SK-N-SH treated with all-trans-retinoic acid at 6 μM for 48 hours (cell line): ENCODE measurements around the gene AKIP1.

ENCODE experiments used
- ATAC-seq: fragments of 200-7000 bp; cut with Tn5 transposase; 3 replicates; pipeline ENCODE4 v1.9.1; 2020; ENCODE audit warnings: mild to moderate bottlenecking, moderate library complexity
- ARNTL ChIP-seq: fragments of 450-650 bp; formaldehyde crosslinking; IDR thresholded peaks from 2 replicates; pipeline ENCODE4 v1.5.0; 2020; ENCODE audit warnings: low read depth, mild to moderate bottlenecking, moderate library complexity, borderline replicate concordance
- BACH2 ChIP-seq: fragments of 250-450 bp; sonication (Bioruptor Pico); IDR thresholded peaks from 2 replicates; pipeline ENCODE4 v1.9.0; 2021; ENCODE audit warnings: mild to moderate bottlenecking, borderline replicate concordance
- CSDC2 ChIP-seq: fragments of 250-450 bp; sonication (Bioruptor Pico); IDR thresholded peaks from 2 replicates; pipeline ENCODE4 v1.5.0; 2020; ENCODE audit warnings: mild to moderate bottlenecking, moderate library complexity
- ESRRG ChIP-seq: fragments of 250-450 bp; sonication (Bioruptor Pico); IDR thresholded peaks from 2 replicates; pipeline ENCODE4 v1.6.1; 2021; ENCODE audit warnings: mild to moderate bottlenecking
- GLIS3 ChIP-seq: fragments of 250-450 bp; sonication (Bioruptor Pico); IDR thresholded peaks from 2 replicates; pipeline ENCODE4 v1.5.0; 2020; ENCODE audit warnings: mild to moderate bottlenecking, moderate library complexity
- ISL1 ChIP-seq: fragments of 250-450 bp; sonication (Bioruptor Pico); IDR thresholded peaks from 2 replicates; pipeline ENCODE4 v2.1.2; 2022; ENCODE audit warnings: mild to moderate bottlenecking, moderate library complexity
- OSR1 ChIP-seq: fragments of 250-450 bp; sonication (Bioruptor Pico); IDR thresholded peaks from 2 replicates; pipeline ENCODE4 v1.8.0; 2022; ENCODE audit warnings: moderate library complexity, mild to moderate bottlenecking, inconsistent platforms
- RARB ChIP-seq: fragments of 250-450 bp; sonication (Bioruptor Pico); IDR thresholded peaks from 2 replicates; pipeline ENCODE4 v1.8.0; 2021; ENCODE audit warnings: mild to moderate bottlenecking, moderate library complexity
- SNAI2 ChIP-seq: fragments of 250-450 bp; sonication (Bioruptor Pico); IDR thresholded peaks from 2 replicates; pipeline ENCODE4 v1.5.0; 2020; ENCODE audit warnings: mild to moderate bottlenecking, moderate library complexity
- TCF4 ChIP-seq: fragments of 250-450 bp; sonication (Bioruptor Pico); IDR thresholded peaks from 2 replicates; pipeline ENCODE4 v1.8.0; 2021; ENCODE audit warnings: mild to moderate bottlenecking, moderate library complexity, borderline replicate concordance
- TOX ChIP-seq: fragments of 250-450 bp; sonication (Bioruptor Pico); IDR thresholded peaks from 2 replicates; pipeline ENCODE4 v1.8.0; 2021; ENCODE audit warnings: mild to moderate bottlenecking, moderate library complexity, borderline replicate concordance
- ZC3H10 ChIP-seq: fragments of 250-450 bp; sonication (Bioruptor Pico); IDR thresholded peaks from 2 replicates; pipeline ENCODE4 v1.5.1; 2021; ENCODE audit warnings: mild to moderate bottlenecking, moderate library complexity
- ZFP3 ChIP-seq: fragments of 250-450 bp; sonication (Bioruptor Pico); IDR thresholded peaks from 2 replicates; pipeline ENCODE4 v1.5.0; 2020; ENCODE audit warnings: mild to moderate bottlenecking, moderate library complexity
- ZFP30 ChIP-seq: fragments of 450-650 bp; formaldehyde crosslinking; IDR thresholded peaks from 2 replicates; pipeline ENCODE4 v1.5.0; 2022; ENCODE audit warnings: mild to moderate bottlenecking, moderate library complexity
- ZNF565 ChIP-seq: fragments of 450-650 bp; formaldehyde crosslinking; conservative IDR thresholded peaks from 2 replicates; pipeline ENCODE4 v1.5.0; 2020; ENCODE audit warnings: low read depth, mild to moderate bottlenecking, moderate library complexity
- ZNF70 ChIP-seq: fragments of 450-650 bp; formaldehyde crosslinking; IDR thresholded peaks from 2 replicates; pipeline ENCODE4 v1.5.0; 2020; ENCODE audit warnings: mild to moderate bottlenecking, moderate library complexity
- ZNF8 ChIP-seq: fragments of 450-650 bp; formaldehyde crosslinking; IDR thresholded peaks from 2 replicates; pipeline ENCODE4 v1.5.0; 2020; ENCODE audit warnings: mild to moderate bottlenecking, moderate library complexity
- TF ChIP-seq, protein P1 (sequence below): fragments of 250-450 bp; sonication (Bioruptor Pico); IDR thresholded peaks from 2 replicates; pipeline ENCODE4 v1.8.0; 2021; ENCODE audit warnings: low read depth, mild to moderate bottlenecking, moderate library complexity, borderline replicate concordance
- TF ChIP-seq, protein P2 (sequence below): fragments of 250-450 bp; sonication (Bioruptor Pico); IDR thresholded peaks from 2 replicates; pipeline ENCODE4 v1.5.1; 2020; ENCODE audit warnings: low read depth, mild to moderate bottlenecking, moderate library complexity
- TF ChIP-seq, protein P3 (sequence below): fragments of 250-450 bp; sonication (Bioruptor Pico); IDR thresholded peaks from 2 replicates; pipeline ENCODE4 v1.5.1; 2021; ENCODE audit warnings: mild to moderate bottlenecking, moderate library complexity

AKIP1 gene

DNA sequence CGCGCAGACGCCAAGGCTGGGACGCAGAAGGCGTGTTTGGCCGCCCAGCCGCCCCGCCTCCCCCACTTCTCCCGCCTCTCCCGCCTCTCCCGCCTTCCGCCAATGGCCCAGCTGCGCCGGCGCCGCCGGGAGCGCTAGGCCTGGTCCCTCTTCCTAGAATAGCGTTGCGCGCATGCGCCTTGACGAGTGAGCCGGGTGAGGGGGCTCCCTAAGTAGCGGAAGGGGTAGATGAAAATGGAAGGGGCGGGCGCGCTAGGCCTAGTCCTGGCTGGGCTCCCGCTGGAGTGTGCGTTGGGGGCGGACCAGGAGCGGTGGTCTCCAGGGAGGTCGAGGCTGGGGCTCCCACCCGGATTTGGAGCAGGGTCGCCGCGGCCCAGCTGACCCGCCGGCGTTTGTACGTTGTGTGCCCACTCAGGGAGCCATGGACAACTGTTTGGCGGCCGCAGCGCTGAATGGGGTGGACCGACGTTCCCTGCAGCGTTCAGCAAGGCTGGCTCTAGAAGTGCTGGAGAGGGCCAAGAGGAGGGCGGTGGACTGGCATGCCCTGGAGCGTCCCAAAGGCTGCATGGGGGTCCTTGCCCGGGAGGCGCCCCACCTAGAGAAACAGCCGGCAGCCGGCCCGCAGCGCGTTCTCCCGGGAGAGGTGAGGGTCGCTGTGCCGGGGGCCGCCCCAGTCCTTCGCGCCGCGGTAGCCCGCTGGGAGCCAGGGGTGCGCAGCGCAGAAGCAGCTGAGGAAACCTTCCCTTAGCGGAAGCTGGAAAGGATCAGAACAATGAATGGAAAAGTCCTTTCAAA is at the start of gene AKIP1:
TSS of gene AKIP1 (plus strand) at position 161 of the 795 bp plus-strand sequence. CDS start at position 422, 261 bp downstream.
- TF ChIP-seq ZNF8 (no peak), SNAI2 (CRISPR knock-in tag) (no peak), GLIS3 (CRISPR knock-in tag) (no peak), ZFP3 (CRISPR knock-in tag) (no peak), ZNF565 (no peak), ISL1 (CRISPR knock-in tag) (no peak), TOX (CRISPR knock-in tag) (no peak), CSDC2 (CRISPR knock-in tag) (no peak), ZC3H10 (CRISPR knock-in tag) (no peak)
- TF ChIP-seq, protein P1, sequence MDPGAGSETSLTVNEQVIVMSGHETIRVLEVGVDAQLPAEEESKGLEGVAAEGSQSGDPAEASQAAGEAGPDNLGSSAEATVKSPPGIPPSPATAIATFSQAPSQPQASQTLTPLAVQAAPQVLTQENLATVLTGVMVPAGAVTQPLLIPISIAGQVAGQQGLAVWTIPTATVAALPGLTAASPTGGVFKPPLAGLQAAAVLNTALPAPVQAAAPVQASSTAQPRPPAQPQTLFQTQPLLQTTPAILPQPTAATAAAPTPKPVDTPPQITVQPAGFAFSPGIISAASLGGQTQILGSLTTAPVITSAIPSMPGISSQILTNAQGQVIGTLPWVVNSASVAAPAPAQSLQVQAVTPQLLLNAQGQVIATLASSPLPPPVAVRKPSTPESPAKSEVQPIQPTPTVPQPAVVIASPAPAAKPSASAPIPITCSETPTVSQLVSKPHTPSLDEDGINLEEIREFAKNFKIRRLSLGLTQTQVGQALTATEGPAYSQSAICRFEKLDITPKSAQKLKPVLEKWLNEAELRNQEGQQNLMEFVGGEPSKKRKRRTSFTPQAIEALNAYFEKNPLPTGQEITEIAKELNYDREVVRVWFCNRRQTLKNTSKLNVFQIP: no peak
- TF ChIP-seq, protein P2, sequence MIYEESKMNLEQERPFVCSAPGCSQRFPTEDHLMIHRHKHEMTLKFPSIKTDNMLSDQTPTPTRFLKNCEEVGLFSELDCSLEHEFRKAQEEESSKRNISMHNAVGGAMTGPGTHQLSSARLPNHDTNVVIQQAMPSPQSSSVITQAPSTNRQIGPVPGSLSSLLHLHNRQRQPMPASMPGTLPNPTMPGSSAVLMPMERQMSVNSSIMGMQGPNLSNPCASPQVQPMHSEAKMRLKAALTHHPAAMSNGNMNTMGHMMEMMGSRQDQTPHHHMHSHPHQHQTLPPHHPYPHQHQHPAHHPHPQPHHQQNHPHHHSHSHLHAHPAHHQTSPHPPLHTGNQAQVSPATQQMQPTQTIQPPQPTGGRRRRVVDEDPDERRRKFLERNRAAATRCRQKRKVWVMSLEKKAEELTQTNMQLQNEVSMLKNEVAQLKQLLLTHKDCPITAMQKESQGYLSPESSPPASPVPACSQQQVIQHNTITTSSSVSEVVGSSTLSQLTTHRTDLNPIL (CRISPR knock-in tag): no peak
- ATAC-seq: peak; percentile 89

- TF ChIP-seq ISL1 (CRISPR knock-in tag) (no peak), ARNTL (CRISPR knock-in tag) (no peak), ZC3H10 (CRISPR knock-in tag) (no peak), RARB (CRISPR knock-in tag) (no peak), ZNF70 (CRISPR knock-in tag) (no peak), BACH2 (CRISPR knock-in tag) (no peak), TCF4 (CRISPR knock-in tag) (no peak), ZFP30 (CRISPR knock-in tag) (no peak)
- TF ChIP-seq, protein P3, sequence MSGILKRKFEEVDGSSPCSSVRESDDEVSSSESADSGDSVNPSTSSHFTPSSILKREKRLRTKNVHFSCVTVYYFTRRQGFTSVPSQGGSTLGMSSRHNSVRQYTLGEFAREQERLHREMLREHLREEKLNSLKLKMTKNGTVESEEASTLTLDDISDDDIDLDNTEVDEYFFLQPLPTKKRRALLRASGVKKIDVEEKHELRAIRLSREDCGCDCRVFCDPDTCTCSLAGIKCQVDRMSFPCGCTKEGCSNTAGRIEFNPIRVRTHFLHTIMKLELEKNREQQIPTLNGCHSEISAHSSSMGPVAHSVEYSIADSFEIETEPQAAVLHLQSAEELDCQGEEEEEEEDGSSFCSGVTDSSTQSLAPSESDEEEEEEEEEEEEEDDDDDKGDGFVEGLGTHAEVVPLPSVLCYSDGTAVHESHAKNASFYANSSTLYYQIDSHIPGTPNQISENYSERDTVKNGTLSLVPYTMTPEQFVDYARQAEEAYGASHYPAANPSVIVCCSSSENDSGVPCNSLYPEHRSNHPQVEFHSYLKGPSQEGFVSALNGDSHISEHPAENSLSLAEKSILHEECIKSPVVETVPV (CRISPR knock-in tag): no peak
- ATAC-seq: peak; percentile 63
Measured at GRCh38 chr11:8863838-8864237, 47.2 kb upstream of the AKIP1 start.

GRCh38 chr11:8865304-8865703 is 45.7 kb upstream of the AKIP1 start:
- no peak for ATAC-seq
- TF ChIP-seq BACH2 (CRISPR knock-in tag) (no peak), ZC3H10 (CRISPR knock-in tag) (no peak), ZNF8 (no peak), ZFP30 (CRISPR knock-in tag) (0 out of 2 replicates have a peak, but pooled peaks have one; percentile 6), RARB (CRISPR knock-in tag) (no peak), ESRRG (no peak)

GRCh38 chr11:8867035-8867434 is 44.0 kb upstream of the AKIP1 start:
- no peak for ATAC-seq
- TF ChIP-seq ZNF70 (CRISPR knock-in tag) (no peak), GLIS3 (CRISPR knock-in tag) (no peak), OSR1 (CRISPR knock-in tag) (no peak), RARB (CRISPR knock-in tag) (no peak), ISL1 (CRISPR knock-in tag) (no peak), TOX (CRISPR knock-in tag) (no peak), ARNTL (CRISPR knock-in tag) (no peak), ZFP3 (CRISPR knock-in tag) (no peak), ESRRG (no peak), TCF4 (CRISPR knock-in tag) (no peak), CSDC2 (CRISPR knock-in tag) (no peak), ZC3H10 (CRISPR knock-in tag) (no peak)
- TF ChIP-seq, protein P3 (CRISPR knock-in tag): no peak
- TF ChIP-seq, protein P2 (CRISPR knock-in tag): no peak
- TF ChIP-seq, protein P1: no peak
